ENCODE measurements around the gene GOLGA1.
"Not testable (repeated sequence)": the region's sequence is repeated elsewhere in the genome, so short reads cannot be mapped to it uniquely, and the experiment has no call there.

The GOLGA1 gene

GRCh38 chr9:124934290-124934689, 6.6 kb downstream of the GOLGA1 start:
- DNase-seq: no peak

- peak; percentile 15 for DNase-seq
Measured at GRCh38 chr9:124932333-124932732, 8.6 kb downstream of the GOLGA1 start.

GRCh38 chr9:124929464-124929863, 11.4 kb downstream of the GOLGA1 start:
- no peak for DNase-seq

GRCh38 chr9:124928116-124928515, 12.8 kb downstream of the GOLGA1 start:
- no peak for DNase-seq

- not testable (repeated sequence) for DNase-seq
Measured at GRCh38 chr9:124920394-124920793, 20.5 kb downstream of the GOLGA1 start.

- no peak for DNase-seq
Measured at GRCh38 chr9:124914753-124915405, 26.0 kb downstream of the GOLGA1 start.

- DNase-seq: no peak
Measured at GRCh38 chr9:124913378-124913777, 27.5 kb downstream of the GOLGA1 start.

GRCh38 chr9:124911766-124912165, 29.1 kb downstream of the GOLGA1 start:
- DNase-seq: no peak

GRCh38 chr9:124908098-124908497, 32.8 kb downstream of the GOLGA1 start:
- DNase-seq: no peak

- no peak for DNase-seq
Measured at GRCh38 chr9:124906966-124907365, 33.9 kb downstream of the GOLGA1 start.

GRCh38 chr9:124899845-124900244, 41.0 kb downstream of the GOLGA1 start:
- peak; percentile 17 for DNase-seq

GRCh38 chr9:124897570-124898460, 43.1 kb downstream of the GOLGA1 start:
- no peak for DNase-seq

- DNase-seq: peak; percentile 81
Measured at GRCh38 chr9:124894741-124895170, 46.1 kb downstream of the GOLGA1 start.

- no peak for DNase-seq
Measured at GRCh38 chr9:124894035-124894740, 46.7 kb downstream of the GOLGA1 start.

GRCh38 chr9:124890179-124890578, 50.7 kb downstream of the GOLGA1 start:
- DNase-seq: no peak

- DNase-seq: no peak
Measured at GRCh38 chr9:124889006-124889405, 51.9 kb downstream of the GOLGA1 start.

- no peak for DNase-seq
Measured at GRCh38 chr9:124887832-124888231, 53.1 kb downstream of the GOLGA1 start.

- no peak for DNase-seq
Measured at GRCh38 chr9:124886866-124887492, 53.9 kb downstream of the GOLGA1 start.

GRCh38 chr9:124886461-124886860, 54.4 kb downstream of the GOLGA1 start:
- no peak for DNase-seq

- no peak for DNase-seq
Measured at GRCh38 chr9:124885551-124885950, 55.3 kb downstream of the GOLGA1 start.

GRCh38 chr9:124884376-124884775, 56.5 kb downstream of the GOLGA1 start:
- no peak for DNase-seq

- DNase-seq: no peak
Measured at GRCh38 chr9:124882231-124882630, 58.7 kb downstream of the GOLGA1 start.

- no peak for DNase-seq
Measured at GRCh38 chr9:124881138-124881743, 59.6 kb downstream of the GOLGA1 start.
